ENCODE measurements around the gene CXCL17. TPM values are rescaled to one million over a fixed set of nuclear protein-coding genes. Genes with fewer than 3 reads are reported as not detected.
"Not testable (repeated sequence)": the region's sequence is repeated elsewhere in the genome, so short reads cannot be mapped to it uniquely, and the experiment has no call there.

Gene CXCL17
- total RNA-seq, 2 experiments from 2014 or later: not detected

DNA sequence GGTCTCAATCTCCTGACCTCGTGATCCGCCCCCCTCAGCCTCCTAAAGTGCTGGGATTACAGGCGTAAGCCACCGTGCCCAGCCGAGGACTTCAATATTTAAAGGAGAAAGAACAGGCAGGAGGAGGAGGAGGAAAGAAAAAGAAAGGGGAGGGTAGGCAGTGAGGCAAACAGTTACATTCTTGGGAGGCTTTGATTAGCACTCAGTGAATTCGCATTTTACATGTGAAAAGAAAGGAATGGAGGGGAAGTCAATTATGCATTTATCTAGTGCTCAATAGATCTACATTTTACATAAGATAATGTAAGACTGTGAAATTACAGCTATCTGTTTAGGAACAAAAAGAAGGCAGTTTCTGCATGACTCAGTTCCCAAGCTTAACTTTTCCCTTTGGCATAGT lies 30.9 kb upstream of the CXCL17 start:
- no peaks in the 10 kb centered on the region for H3K36me3 Mint-ChIP-seq (ENCODE audit: low read depth)
- H3K9me3 Mint-ChIP-seq: peaks cover 3% of the 10 kb centered on the region
- CTCF ChIA-PET: interaction anchor here (1.0 to 2.5 kb wide), 2 partner anchors 23 to 29 kb away, joined by 3 to 6 read pairs; no protein-coding TSS in a partner anchor
- POLR2A ChIA-PET: no interaction called here
- H3K27me3 Mint-ChIP-seq: peaks cover 2% of the 10 kb centered on the region
- DNase-seq: no peak
- peaks cover 4% of the 10 kb centered on the region for H3K4me1 Mint-ChIP-seq
- no peak overlapping the region for H3K4me3 Mint-ChIP-seq
- no peak overlapping the region for H3K27ac Mint-ChIP-seq

DNA sequence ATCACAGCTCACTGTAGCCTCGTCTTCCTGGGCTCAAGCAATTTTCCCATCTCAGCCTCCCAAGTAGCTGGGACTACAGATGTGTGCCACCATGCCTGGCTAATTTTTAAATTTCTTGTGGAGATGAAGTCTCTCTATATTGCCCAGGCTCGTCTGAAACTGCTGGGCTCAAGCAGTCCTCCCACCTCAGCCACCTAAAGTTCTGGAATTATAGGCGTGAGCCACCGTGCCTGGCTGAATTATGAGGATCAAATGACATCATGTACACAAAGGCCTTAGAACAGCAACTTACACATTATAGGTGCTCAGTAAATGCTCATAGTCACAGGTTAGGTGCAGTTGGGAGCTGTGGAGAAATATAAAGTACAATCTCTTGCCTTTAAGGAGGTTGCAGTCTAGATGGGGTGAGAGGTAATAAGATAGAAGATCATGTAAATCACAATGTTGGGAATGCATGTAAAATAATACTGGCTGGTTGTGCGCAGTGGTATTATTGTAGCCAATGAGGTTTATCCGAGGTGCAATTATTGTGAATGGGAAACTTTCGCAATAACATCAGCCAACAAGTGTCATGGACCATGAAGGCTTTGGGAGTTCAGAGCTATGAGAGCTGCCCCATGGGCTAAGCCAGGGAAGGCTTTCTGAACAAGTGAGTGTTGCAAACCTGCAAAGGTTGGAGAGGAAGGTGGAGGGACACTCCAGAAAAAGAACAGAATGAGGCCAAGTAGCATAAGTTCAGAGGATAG lies 29.8 kb upstream of the CXCL17 start:
- no peaks in the 10 kb centered on the region for H3K9me3 Mint-ChIP-seq
- peaks cover 10% of the 10 kb centered on the region for H3K4me1 Mint-ChIP-seq
- ChIA-PET CTCF (interaction anchor here (1.0 kb wide), 1 partner anchor 30 kb away, joined by 3 read pairs; no protein-coding TSS in a partner anchor), POLR2A (no interaction called here)
- peaks cover 4% of the 10 kb centered on the region for H3K27me3 Mint-ChIP-seq
- H3K36me3 Mint-ChIP-seq (ENCODE audit: low read depth): no peaks in the 10 kb centered on the region
- H3K27ac Mint-ChIP-seq: no peak overlapping the region
- no peak for DNase-seq
- H3K4me3 Mint-ChIP-seq: no peak overlapping the region

DNA sequence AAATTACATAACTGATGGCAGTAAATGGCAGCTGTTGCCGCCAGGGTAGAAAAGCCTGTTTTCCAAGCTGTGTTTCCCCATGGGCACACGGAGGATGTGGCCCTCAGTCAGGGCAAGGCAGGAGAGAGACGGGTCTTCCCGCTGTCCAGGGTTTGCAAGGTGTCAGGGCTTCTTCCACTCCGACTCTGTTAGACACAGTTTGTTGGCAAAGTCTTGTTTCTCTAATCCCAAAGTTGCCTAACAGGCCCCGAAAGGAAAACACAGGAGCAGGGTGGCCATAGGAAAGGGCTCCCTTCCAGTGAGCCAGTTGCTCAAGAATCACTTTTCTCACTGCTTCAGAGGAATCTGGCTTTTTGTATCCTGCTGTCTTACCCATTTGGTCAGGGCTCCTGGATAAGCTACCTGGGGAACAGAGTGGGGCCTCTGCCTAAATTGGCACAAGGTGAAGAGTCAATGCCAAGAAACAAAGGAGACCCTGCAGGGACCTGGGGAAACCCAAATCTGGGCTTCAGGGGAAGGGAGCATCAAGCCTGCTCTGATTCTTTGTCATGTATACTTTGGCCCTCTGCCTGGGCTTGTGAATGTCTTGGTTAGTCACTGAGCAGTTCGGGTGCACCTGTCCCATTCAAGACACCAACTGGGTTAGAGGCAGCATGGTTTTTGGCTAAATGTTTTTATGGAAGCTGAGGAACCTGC lies 29.0 kb upstream of the CXCL17 start:
- no peak overlapping the region for H3K4me3 Mint-ChIP-seq
- CTCF ChIA-PET: interaction anchor here (1.3 to 1.8 kb wide), 2 partner anchors 12 to 22 kb away, joined by 4 to 7 read pairs; no protein-coding TSS in a partner anchor
- H3K36me3 Mint-ChIP-seq (ENCODE audit: low read depth): no peaks in the 10 kb centered on the region
- no peaks in the 10 kb centered on the region for H3K9me3 Mint-ChIP-seq
- no peak overlapping the region for H3K27ac Mint-ChIP-seq
- H3K27me3 Mint-ChIP-seq: peaks cover 4% of the 10 kb centered on the region
- DNase-seq: no peak
- POLR2A ChIA-PET: no interaction called here
- H3K4me1 Mint-ChIP-seq: peaks cover 19% of the 10 kb centered on the region

DNA sequence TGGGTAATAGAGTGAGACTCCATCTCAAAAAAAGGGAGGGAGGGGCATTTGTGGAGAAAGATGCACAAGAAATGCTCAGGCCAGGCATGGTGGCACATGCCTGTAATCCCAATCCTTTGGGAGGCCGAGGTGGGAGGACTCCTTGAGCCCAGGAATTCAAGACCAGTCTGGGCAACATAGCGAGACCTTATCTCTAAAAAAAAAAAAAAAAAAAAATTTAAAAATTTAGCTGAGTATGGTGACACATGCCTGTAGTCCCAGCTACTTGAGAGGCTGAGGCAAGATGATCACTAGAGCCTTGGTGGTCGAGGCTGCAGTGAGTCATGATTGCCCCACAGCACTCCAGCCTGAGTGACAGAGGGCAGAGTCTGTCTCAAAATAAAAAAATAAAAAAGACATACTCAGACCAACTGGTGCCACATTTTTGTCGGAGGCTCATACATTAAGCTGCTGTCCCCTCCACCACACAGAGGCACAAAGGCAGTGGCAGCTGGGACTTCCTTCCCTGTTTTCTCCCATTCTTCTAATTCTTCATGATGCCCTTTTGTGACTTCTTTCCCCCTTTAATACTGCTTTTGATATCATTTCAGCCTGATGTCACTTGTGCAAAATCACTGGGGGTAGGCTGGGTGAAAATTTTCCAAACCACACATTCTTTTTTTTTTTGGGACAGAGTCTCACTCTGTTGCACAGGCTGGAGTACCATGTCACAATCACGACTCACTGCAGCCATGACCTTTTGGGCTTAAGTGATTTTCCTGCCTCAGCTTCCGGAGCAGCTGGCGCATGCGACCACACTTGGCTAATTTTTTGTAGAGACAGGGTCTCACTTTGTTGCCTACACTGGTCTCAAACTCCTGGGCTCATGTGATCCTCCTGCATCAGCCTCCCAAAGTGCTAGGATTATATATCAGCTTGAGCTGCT lies 26.8 kb upstream of the CXCL17 start:
- Mint-ChIP-seq H3K4me3 (no peak overlapping the region), H3K27ac (no peak overlapping the region), H3K9me3 (no peaks in the 10 kb centered on the region), H3K36me3 (ENCODE audit: low read depth) (no peaks in the 10 kb centered on the region), H3K4me1 (peaks cover 25% of the 10 kb centered on the region), H3K27me3 (peaks cover 1% of the 10 kb centered on the region)
- POLR2A ChIA-PET: no interaction called here
- CTCF ChIA-PET: interaction anchor here (0.6 to 1.9 kb wide), 9 partner anchors 15 to 1124 kb away, joined by 3 to 7 read pairs (median 3); no protein-coding TSS in a partner anchor
- DNase-seq: no peak

DNA sequence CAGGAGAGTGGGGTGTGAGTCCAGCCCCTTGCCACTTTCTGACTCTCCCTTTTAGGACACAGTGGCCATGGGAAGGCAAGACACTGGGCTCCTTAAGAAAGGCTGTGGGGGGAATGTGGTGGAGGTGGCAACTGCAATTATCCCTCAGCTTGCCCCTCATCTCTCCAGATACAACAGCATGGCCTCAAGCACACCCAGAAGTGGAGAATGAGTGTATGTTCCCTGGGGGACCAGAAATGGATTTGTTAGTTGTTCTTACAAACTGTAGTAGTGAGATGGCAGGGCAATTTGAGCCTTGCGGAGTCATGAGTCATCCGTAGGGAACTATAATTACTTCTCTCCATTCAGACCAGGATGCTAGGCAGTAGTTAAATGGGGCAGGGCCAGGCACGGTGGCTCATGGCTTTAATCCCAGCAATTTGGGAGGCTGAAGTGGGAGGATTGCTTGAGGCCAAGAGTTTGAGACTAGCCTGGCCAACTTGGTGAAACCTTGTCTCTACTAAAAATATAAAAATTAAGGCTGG lies 25.6 kb upstream of the CXCL17 start:
- H3K4me3 Mint-ChIP-seq: no peak overlapping the region

DNA sequence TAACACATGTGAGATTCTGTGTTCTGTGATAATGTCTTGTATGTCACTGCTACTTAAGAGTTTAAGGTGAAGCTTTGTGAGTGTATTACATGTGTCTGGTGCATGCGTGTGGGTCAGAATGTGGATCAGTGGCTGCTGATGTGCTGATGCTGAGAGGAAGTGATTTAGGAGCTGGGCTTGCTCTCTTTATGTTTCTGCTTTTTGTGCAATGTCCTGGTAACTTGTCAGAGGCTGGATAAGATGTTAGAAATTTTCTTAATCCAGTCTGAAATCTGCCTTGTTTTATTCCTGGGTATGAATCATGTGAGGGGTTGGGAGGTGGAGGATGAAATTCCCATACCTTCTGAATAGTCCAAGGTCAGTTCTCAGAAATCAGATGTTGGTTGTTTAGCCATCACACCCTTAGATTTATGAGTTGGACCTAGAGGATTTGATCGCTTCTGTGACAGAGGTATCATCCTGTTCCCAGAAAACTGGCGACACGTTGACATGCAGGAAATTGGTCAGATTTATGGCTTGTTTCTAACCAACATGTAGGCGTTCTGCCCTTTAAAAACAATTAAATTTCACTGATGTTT lies 24.5 kb upstream of the CXCL17 start:
- ChIA-PET CTCF (interaction anchor here (1.2 to 2.5 kb wide), 5 partner anchors 12 to 61 kb away, joined by 3 to 12 read pairs (median 5); partner anchors contain the start of gene CEACAM1), POLR2A (no interaction called here)
- peaks cover 25% of the 10 kb centered on the region for H3K4me1 Mint-ChIP-seq
- H3K4me3 Mint-ChIP-seq: no peak overlapping the region
- H3K27ac Mint-ChIP-seq: peak overlapping the region; percentile 15
- H3K36me3 Mint-ChIP-seq (ENCODE audit: low read depth): no peaks in the 10 kb centered on the region
- H3K27me3 Mint-ChIP-seq: peaks cover 1% of the 10 kb centered on the region
- H3K9me3 Mint-ChIP-seq: no peaks in the 10 kb centered on the region
- DNase-seq: no peak

More for the DNA sequence above, 25.6 kb upstream of the CXCL17 start:
- ChIA-PET POLR2A (no interaction called here), CTCF (interaction anchor here (0.7 to 2.5 kb wide), 4 partner anchors 18 to 60 kb away, joined by 3 to 12 read pairs (median 4); partner anchors contain the start of gene CEACAM1)
- no peak for DNase-seq
- H3K36me3 Mint-ChIP-seq (ENCODE audit: low read depth): no peaks in the 10 kb centered on the region
- peaks cover 1% of the 10 kb centered on the region for H3K27me3 Mint-ChIP-seq
- H3K9me3 Mint-ChIP-seq: no peaks in the 10 kb centered on the region
- H3K27ac Mint-ChIP-seq: no peak overlapping the region
- H3K4me1 Mint-ChIP-seq: peaks cover 25% of the 10 kb centered on the region

DNA sequence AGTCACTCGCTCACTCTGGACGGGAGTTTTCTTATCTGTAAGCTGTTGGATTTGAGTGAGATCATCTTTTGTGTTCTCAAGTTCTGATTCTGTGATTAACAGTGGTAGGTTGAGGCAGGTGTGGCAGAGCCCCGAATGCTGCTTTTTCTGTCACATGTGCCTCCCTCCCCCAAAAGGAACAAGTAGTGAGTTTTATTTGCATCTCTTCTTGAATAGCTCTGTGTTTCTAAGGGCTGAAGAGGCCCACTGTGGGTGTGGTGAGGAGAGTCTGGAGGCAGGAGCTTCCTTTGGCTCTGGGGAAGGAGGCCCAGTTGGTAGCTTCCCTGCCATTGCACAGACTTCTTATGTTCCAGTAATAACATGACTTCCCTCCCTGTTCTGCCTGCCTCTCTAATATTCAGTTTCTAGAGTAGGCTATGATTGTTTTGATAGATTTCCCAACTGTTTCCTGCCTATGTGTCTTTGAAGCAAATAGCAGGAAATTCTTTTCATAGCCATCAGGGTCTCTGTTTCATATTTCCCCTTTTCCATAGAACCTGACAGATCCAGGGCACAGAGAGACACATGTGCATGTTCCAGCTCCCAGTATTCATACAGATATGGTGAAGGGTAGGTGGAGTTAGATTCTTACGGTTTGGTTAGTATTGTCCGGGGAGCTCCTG lies 23.9 kb upstream of the CXCL17 start:
- peaks cover 25% of the 10 kb centered on the region for H3K4me1 Mint-ChIP-seq
- H3K9me3 Mint-ChIP-seq: no peaks in the 10 kb centered on the region
- no peak for DNase-seq
- ChIA-PET CTCF (interaction anchor here (1.2 to 2.5 kb wide), 5 partner anchors 11 to 62 kb away, joined by 3 to 12 read pairs (median 5); partner anchors contain the start of gene CEACAM1), POLR2A (no interaction called here)
- H3K27ac Mint-ChIP-seq: no peak overlapping the region
- peaks cover 1% of the 10 kb centered on the region for H3K27me3 Mint-ChIP-seq
- no peak overlapping the region for H3K4me3 Mint-ChIP-seq
- H3K36me3 Mint-ChIP-seq (ENCODE audit: low read depth): no peaks in the 10 kb centered on the region

DNA sequence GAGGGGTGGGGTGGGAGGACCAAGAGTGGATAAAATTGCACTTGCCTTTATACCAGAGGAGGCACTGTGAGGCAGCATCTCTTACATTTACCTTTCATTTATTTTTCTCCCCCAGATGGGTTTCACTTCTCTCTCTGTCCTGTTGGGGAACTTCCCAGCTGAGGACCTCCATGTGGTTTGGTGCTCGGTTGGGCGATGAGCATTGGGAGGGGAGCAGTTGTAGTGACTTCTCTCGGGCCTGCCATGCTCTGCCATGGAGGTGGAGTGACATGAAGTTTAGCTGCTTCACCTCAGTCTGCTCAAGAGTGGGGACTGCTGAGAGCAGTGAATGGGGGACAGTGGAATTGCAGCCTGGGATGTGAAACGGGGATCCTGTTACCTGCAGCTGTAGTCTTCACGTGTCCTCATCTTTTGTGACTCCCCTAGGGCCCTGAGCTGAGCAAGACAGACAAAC lies 23.1 kb upstream of the CXCL17 start:
- Mint-ChIP-seq H3K36me3 (ENCODE audit: low read depth) (no peaks in the 10 kb centered on the region), H3K27me3 (peaks cover 1% of the 10 kb centered on the region), H3K4me1 (peaks cover 25% of the 10 kb centered on the region), H3K4me3 (no peak overlapping the region), H3K27ac (no peak overlapping the region), H3K9me3 (no peaks in the 10 kb centered on the region)
- ChIA-PET POLR2A (no interaction called here), CTCF (interaction anchor here (1.2 to 2.5 kb wide), 3 partner anchors 25 to 63 kb away, joined by 3 to 12 read pairs (median 9); partner anchors contain the start of gene CEACAM1)
- no peak for DNase-seq

DNA sequence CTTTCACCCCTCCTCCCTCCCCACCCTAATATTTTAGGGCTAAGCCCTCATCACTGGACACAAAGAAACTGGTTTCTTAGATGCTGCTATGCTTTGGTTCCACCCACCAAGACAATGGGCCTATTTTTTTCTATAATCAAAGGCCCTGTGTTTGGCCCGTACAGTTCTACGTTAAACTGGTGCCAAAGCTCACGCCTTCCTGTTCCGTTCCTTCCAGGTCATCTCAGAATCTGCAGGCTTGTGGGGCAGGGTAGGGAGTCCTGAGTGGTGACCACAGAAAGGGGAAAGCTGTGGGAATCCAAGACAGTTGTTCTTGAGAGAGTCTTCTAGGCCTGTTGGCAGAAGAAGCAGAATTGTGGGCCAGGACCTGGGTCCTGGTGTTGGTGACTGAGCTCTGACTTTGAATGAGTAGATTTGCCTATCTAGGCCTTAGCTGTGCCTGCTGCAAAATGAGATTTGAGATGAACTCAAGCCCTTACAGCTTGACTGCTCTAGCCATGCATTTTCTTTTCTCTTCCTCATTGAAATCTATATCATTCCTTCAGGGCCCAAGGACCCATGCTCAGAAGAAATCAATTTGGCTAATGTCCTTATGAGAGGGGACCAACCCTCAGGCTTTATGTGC lies 19.1 kb upstream of the CXCL17 start:
- peaks cover 8% of the 10 kb centered on the region for H3K4me1 Mint-ChIP-seq
- ChIA-PET CTCF (interaction anchor here (1.0 to 1.1 kb wide), 2 partner anchors 12 to 67 kb away, joined by 3 to 4 read pairs; no protein-coding TSS in a partner anchor), POLR2A (no interaction called here)
- H3K4me3 Mint-ChIP-seq: no peak overlapping the region
- H3K27me3 Mint-ChIP-seq: peaks cover 3% of the 10 kb centered on the region
- no peaks in the 10 kb centered on the region for H3K9me3 Mint-ChIP-seq
- H3K36me3 Mint-ChIP-seq (ENCODE audit: low read depth): no peaks in the 10 kb centered on the region
- DNase-seq: no peak
- no peak overlapping the region for H3K27ac Mint-ChIP-seq

DNA sequence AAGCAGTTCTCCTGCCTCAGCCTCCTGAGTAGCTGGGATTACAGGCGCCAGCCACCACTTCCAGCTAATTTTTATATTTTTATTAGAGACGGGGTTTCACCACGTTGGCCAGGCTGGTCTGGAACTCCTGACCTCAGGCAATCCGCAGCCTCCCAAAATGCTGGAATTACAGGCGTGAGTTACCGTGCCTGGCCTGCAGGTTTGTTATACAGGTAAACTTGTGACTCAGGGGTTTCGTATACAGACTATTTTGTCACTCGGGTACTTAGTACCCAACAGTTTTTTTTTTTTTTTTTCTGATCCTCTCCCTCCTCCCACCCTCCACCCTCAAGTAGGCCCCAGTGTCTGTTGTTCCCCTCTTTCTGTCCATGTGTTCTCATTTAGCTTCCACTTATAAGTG lies 18.5 kb upstream of the CXCL17 start:
- CTCF ChIA-PET: interaction anchor here (1.0 to 1.1 kb wide), 2 partner anchors 11 to 68 kb away, joined by 3 to 4 read pairs; no protein-coding TSS in a partner anchor
- H3K4me3 Mint-ChIP-seq; POLR2A ChIA-PET; H3K27me3 Mint-ChIP-seq; H3K9me3 Mint-ChIP-seq; H3K36me3 Mint-ChIP-seq (ENCODE audit: low read depth); H3K4me1 Mint-ChIP-seq; H3K27ac Mint-ChIP-seq; DNase-seq: not testable (repeated sequence)

DNA sequence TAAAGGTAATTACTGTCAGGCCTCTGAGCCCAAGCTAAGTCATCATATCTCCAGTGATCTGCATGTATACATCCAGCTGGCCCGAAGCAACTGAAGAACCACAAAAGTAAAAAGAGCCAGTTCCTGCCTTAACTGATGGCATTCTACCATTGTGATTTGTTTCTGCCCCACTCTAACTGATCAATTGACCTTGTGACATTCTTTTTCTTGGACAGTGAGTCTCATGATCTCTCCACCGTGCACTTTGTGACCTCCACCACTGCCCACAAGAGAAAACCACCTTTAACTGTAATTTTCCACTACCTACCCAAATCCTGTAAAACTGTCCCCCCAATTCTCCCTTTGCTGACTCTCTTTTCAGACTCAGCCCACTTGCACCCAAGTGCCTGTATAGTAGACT lies 17.2 kb upstream of the CXCL17 start:
- H3K27me3 Mint-ChIP-seq: peaks cover 5% of the 10 kb centered on the region
- peaks cover 10% of the 10 kb centered on the region for H3K4me1 Mint-ChIP-seq
- no peaks in the 10 kb centered on the region for H3K9me3 Mint-ChIP-seq
- DNase-seq: no peak
- ChIA-PET CTCF (interaction anchor here (1.0 kb wide), 2 partner anchors 10 to 12 kb away, joined by 3 to 4 read pairs; no protein-coding TSS in a partner anchor), POLR2A (no interaction called here)
- H3K27ac Mint-ChIP-seq: no peak overlapping the region
- H3K36me3 Mint-ChIP-seq (ENCODE audit: low read depth): no peaks in the 10 kb centered on the region
- H3K4me3 Mint-ChIP-seq: no peak overlapping the region
